RWPE1 (cell line): ENCODE data around the gene DMD.

ENCODE experiments used
- CTCF ChIA-PET: fragments of 350-600 bp; sonication (Branson Sonifier 250); formaldehyde crosslinking; extraction: SDS; loops from one replicate; lab custom pipeline; 2021; lab: Yijun Ruan, JAX
- POLR2A ChIA-PET: fragments of 400-600 bp; formaldehyde crosslinking; extraction: SDS; loops from one replicate; lab custom pipeline; 2020; ENCODE audit warnings: antibody characterized with exemption; ENCODE audit not compliant: low non-redundant PET; lab: Yijun Ruan, JAX
- DNase-seq: peaks from one replicate; pipeline ENCODE4 v3.0.0; 2012; ENCODE audit warnings: low spot score
- H3K27ac ChIP-seq: fragments of 450-650 bp; 2 replicates; pipeline ENCODE4 v1.5.1; 2017
- CTCF ChIP-seq: fragments of 450-650 bp; conservative IDR thresholded peaks from 2 replicates; pipeline ENCODE4 v1.5.1; 2017; ENCODE audit warnings: low read depth, mild to moderate bottlenecking

The DMD gene

GRCh38 chrX:31661280-31661810 lies 1550.0 kb downstream of the DMD start:
- no peak for DNase-seq
- CTCF ChIA-PET, result interaction anchor here (0.9 to 1.1 kb wide), 2 partner anchors 447 to 622 kb away, joined by 3 to 4 read pairs; no protein-coding TSS in a partner anchor
- POLR2A ChIA-PET, result no interaction called here
- TF ChIP-seq CTCF, result no peak
- no peak overlapping the region for H3K27ac ChIP-seq

- ChIA-PET POLR2A (no interaction called here), CTCF (interaction anchor here (0.5 to 1.5 kb wide), 3 partner anchors 318 to 1395 kb away, joined by 3 to 4 read pairs (median 3); no protein-coding TSS in a partner anchor)
- TF ChIP-seq CTCF, result peak; percentile 52
- DNase-seq, result peak; percentile 1
- H3K27ac ChIP-seq, result no peak overlapping the region
Observed at GRCh38 chrX:31658360-31658759, 1553.0 kb downstream of the DMD start.

GRCh38 chrX:31656013-31656412 lies 1555.3 kb downstream of the DMD start:
- no peak for DNase-seq
- no peak for TF ChIP-seq CTCF
- CTCF ChIA-PET, result interaction anchor here (1.2 kb wide), 1 partner anchor 618 kb away, joined by 3 read pairs; no protein-coding TSS in a partner anchor
- POLR2A ChIA-PET, result no interaction called here
- H3K27ac ChIP-seq, result no peak overlapping the region

GRCh38 chrX:31653422-31653821 lies 1557.9 kb downstream of the DMD start:
- no peak overlapping the region for H3K27ac ChIP-seq
- ChIA-PET CTCF (no interaction called here), POLR2A (no interaction called here)
- no peak for DNase-seq
- no peak for TF ChIP-seq CTCF

- no peak for TF ChIP-seq CTCF
- ChIA-PET POLR2A (no interaction called here), CTCF (no interaction called here)
- no peak for DNase-seq
- H3K27ac ChIP-seq, result no peak overlapping the region
Observed at GRCh38 chrX:31652650-31653049, 1558.7 kb downstream of the DMD start.

GRCh38 chrX:31649201-31649600 lies 1562.1 kb downstream of the DMD start:
- no peak for DNase-seq
- POLR2A ChIA-PET, result no interaction called here
- no peak for TF ChIP-seq CTCF
- no peak overlapping the region for H3K27ac ChIP-seq
- CTCF ChIA-PET, result no interaction called here
